GM19351 (cell line): ENCODE data around the gene ADCY9.
"Not testable (repeated sequence)": the region's sequence is repeated elsewhere in the genome, so short reads cannot be mapped to it uniquely, and the experiment has no call there.

Experiments
- ATAC-seq: cut with Tn5 transposase; IDR thresholded peaks from one replicate; pipeline ENCODE4 v1.9.1; 2021; ENCODE audit warnings: mild to moderate bottlenecking, moderate library complexity; ENCODE audit not compliant: unreplicated experiment

ADCY9 gene

DNA sequence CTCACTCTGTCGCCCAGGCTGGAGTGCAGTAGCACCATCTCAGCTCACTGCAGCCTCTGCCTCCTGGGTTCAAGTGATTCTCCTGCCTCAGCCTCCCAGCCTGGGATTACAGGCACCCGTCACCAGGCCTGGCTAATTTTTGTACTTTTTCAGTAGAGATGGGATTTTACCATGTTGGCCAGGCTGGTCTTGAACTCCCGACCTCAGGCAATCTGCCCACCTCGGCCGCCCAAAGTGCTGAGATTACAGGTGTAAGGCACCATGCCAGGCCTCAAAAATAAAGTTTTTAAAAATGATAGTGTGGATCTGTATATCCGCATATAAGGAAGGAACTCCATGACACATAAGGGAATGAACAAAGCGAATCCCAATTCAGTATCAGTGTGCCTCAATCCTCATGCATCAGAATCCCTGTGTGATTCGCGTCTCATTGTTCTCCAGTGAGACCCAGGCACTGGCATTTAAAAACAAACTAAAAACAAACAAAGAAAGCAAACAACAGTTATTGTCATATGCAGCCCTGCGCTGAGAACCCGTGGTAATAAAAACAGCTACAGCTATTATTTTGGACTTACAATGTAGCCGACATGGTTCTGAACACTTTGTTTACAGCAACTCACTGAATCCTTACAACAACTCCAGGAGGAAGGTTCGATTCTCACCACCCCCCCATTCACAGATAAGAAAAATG, 181.6 kb downstream of the ADCY9 start:
- no peak for ATAC-seq

DNA sequence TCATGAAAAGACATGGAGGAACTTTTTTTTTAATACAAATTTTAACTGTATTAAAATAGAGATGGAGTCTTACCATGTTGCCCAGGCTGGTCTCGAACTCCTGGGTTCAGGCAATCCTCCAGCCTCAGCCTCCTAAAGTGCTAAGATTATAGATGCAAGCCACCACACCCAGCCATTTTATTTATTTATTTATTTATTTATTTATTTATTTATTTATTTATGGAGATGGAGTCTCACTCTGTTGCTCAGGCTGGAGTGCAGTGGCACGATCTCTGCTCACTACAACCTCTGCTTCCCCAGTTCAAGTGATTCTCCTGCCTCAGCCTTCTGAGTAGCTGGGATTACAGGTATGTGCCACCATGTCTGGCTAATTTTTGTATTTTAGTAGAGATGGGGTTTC, 189.1 kb downstream of the ADCY9 start:
- ATAC-seq = not testable (repeated sequence)

DNA sequence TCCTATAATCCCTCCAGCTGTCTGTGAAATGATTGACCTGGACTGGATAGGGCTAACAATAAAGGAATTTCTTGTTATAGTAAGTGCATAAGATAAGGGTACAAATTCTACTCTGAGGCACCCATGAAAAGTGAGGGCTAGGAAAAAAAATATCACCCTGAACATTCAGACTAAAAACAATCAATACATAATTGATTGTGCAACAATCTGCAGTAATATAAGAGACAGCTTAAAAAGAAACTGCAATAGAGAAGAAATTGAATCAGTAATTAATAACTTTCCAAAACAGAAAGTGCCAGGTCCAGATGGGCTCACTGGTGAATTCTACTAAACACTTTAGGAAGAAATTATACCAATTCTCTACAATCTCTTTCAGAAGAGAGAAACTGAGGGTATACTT, 191.5 kb downstream of the ADCY9 start:
- ATAC-seq = no peak

DNA sequence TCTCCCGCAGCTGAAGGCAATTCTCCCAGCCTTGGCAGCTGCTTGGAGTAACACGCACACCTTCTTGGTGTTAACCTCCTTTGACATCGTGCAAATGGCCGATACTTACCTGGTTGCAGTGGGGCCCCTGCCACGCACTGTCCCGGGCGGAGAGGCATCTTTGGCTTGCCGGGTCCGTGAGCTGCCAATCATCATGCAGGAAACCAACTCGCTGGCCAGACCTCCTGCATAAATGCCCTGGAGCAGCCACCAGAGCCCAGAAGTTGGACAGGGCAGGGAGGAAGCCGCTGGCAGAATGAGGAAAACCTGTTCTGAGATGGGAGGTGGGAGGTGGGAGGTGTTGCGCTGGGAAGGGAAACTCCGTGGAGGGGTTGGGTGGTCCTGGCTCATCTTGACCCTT, 194.0 kb downstream of the ADCY9 start:
- no peak for ATAC-seq

DNA sequence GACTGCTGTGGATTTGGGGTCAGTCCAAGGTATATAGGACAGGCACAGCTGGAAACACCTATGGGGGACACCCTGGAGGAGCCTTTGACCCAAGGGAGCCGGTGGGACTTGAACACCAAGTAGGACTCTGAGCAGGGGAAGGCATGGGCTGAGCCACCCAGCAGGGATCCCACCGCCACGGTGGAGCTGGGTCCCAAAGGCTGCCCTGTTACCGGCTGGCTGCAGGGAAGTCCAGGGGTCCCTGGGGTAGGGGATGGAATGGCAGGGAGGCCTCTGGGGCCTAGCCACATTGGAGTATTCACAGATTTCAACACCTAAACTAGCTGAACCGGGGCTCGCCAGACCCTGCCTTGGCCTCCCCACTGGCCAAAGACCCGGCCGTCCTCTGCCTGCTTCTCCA, 196.0 kb downstream of the ADCY9 start:
- no peak for ATAC-seq

DNA sequence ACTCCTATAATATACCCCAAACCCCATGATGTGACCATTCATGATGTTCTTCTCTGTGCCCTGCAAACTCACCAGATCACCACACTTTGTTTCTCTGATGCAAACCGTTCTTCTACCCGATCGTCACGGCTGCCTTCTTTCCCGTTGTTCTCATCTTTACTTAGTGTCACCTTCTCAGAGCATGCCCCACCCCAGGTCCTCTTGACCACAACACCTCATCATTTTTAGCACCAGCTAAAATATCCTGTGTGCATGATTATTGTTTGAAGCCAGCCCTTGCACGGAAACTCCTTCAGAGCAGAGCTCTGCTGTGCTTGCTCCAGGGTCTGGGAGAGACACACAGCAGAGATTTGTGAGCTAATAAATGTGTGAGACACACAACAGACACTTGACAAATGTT, 196.8 kb downstream of the ADCY9 start:
- no peak for ATAC-seq

DNA sequence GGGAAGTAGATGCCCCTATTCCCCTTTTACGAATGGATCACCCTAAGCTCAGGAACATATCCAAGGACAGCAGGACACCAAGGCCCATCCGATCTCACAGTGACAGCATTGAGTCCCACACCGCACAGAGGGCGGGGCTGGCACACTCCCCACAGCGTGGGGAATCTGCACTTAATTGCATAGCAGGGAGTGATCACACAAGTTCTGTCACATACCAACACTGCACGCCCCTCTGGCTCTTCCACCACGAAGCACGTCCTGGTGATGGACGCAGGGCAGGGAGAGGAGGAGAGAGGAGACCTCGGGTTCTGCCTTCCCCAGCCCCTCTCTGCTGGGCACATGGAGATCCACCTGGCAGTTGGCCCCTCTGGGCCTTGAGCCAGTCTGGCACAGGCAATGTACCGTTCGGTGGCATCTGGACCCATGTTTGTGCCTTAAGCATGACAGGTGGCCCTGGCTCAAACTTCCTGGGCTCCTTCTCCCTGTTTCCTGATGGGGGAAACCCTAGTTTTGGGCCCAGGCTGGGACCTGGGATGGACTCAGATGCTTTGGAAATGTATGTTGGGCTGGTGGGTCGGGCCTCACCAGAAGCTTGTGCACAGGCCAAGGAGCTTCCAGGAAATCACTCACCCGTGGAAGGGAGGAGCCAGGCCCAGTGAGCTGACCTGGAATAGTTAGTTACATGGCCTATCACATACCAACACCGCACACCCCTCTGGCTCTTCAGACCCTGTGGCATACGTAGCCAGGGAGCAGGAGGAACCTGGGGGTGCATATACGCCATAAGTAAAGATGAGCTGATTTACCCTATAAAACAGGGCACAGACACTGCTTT, 200.6 kb downstream of the ADCY9 start:
- ATAC-seq = no peak

DNA sequence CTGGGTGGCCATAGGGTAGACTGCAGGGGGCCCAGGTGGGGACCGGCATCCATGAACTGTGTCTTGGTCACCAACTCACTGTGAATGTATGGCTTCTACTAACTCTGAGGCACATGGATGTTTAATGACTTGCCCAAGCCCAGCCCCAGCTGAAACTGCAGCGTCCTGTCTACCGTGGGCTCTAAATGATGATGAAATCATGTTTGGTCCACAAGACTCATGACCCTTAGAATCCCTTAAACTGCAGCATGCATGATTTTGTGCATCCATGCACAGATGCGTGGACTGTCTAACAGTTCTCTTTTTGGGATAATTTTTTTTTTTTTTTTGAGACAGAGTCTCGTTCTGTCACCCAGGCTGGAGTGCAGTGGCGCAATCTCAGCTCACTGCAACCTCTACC, 203.3 kb downstream of the ADCY9 start:
- ATAC-seq = no peak
